ENCODE data around the gene PPP2R1A.

DNA sequence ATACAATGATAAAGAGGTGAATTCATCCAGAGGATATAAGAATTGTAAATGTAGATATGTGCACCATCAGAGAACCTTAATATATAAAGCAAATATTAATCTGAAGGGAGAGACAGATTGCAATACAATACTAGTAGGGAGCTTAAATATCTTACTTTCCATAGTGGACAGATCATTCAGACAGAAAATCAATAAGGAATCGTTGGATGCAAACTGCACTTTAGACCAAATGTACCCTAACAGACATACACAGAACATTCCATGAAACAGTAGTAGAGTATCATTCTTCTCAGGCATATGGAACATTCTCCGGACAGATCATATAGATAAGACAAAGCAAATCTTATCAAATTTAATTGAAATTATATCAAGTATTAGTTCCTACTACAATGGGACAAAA is 44.6 kb downstream of the PPP2R1A start:
- TF ChIP-seq, protein P1, sequence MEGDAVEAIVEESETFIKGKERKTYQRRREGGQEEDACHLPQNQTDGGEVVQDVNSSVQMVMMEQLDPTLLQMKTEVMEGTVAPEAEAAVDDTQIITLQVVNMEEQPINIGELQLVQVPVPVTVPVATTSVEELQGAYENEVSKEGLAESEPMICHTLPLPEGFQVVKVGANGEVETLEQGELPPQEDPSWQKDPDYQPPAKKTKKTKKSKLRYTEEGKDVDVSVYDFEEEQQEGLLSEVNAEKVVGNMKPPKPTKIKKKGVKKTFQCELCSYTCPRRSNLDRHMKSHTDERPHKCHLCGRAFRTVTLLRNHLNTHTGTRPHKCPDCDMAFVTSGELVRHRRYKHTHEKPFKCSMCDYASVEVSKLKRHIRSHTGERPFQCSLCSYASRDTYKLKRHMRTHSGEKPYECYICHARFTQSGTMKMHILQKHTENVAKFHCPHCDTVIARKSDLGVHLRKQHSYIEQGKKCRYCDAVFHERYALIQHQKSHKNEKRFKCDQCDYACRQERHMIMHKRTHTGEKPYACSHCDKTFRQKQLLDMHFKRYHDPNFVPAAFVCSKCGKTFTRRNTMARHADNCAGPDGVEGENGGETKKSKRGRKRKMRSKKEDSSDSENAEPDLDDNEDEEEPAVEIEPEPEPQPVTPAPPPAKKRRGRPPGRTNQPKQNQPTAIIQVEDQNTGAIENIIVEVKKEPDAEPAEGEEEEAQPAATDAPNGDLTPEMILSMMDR (IDR thresholded peaks at IDR 0.05), result no peak
- TF ChIP-seq POLR2A (IDR thresholded peaks at IDR 0.05), result no peak
